Naive thymus-derived CD4-positive, alpha-beta T cell (primary cell): ENCODE data around the gene KDM4B. TPM values are rescaled to one million over a fixed set of nuclear protein-coding genes. Genes with fewer than 3 reads are reported as not detected.

Experiments
- ATAC-seq: fragments of 150-1000 bp; cut with Tn5 transposase; 2 replicates; pipeline ENCODE4 v1.10.0; 2021; ENCODE audit warnings: mild to moderate bottlenecking, moderate library complexity
- CTCF ChIA-PET: fragments of 350-600 bp; sonication (Branson Sonifier 250); formaldehyde crosslinking; loops from one replicate; lab custom pipeline; 2021; ENCODE audit warnings: antibody characterized with exemption; lab: Charles Lee
- POLR2A ChIA-PET: fragments of 350-600 bp; sonication (Branson Sonifier 250); formaldehyde crosslinking; loops from one replicate; lab custom pipeline; 2021; ENCODE audit warnings: antibody characterized with exemption, inconsistent platforms; lab: Charles Lee
- DNase-seq, 9 donors: peaks; one replicate each; pipeline versions ENCODE4 v3.0.0 to v3.0.0-alpha.2; 2020 to 2022; ENCODE audit warnings: mixed read lengths in 1 of 9
- H3K27ac ChIP-seq: one replicate; pipeline ENCODE4 v1.7.0; 2013; ENCODE audit warnings: mild to moderate bottlenecking, low read depth, low read length, moderate library complexity
- H3K27me3 ChIP-seq, 2 donors: one replicate each; pipeline ENCODE4 v1.7.0; 2013; ENCODE audit warnings: low read length in 2 of 2, mild to moderate bottlenecking in 2 of 2, moderate library complexity in 2 of 2; ENCODE audit not compliant: control insufficient read depth in 2 of 2, insufficient read depth in 2 of 2
- H3K36me3 ChIP-seq, 3 experiments: 1 replicate in 2 of 3; 2 replicates in 1 of 3; pipeline ENCODE4 v1.7.0; 2013; ENCODE audit warnings: low read length in 3 of 3, mild to moderate bottlenecking in 3 of 3, moderate library complexity in 1 of 3; ENCODE audit not compliant: insufficient read depth in 3 of 3, control insufficient read depth in 2 of 3
- H3K4me1 ChIP-seq, 2 donors: one replicate each; pipeline ENCODE4 v1.7.0; 2013; ENCODE audit warnings: low read length in 2 of 2, mild to moderate bottlenecking in 2 of 2, moderate library complexity in 1 of 2; ENCODE audit not compliant: control insufficient read depth in 2 of 2, insufficient read depth in 2 of 2
- H3K4me3 ChIP-seq: 2 replicates; pipeline ENCODE4 v1.7.0; 2013; ENCODE audit warnings: mild to moderate bottlenecking, low read length
- H3K9me3 ChIP-seq, 3 experiments: 1 replicate in 2 of 3; 2 replicates in 1 of 3; pipeline ENCODE4 v1.7.0; 2013; ENCODE audit warnings: low read length in 3 of 3; ENCODE audit not compliant: control insufficient read depth in 2 of 3
- H3K27ac Mint-ChIP-seq, 9 donors: one replicate each; pipeline ENCODE4 v1.8.0; 2020 to 2022; ENCODE audit warnings: mixed read lengths in 9 of 9, mild to moderate bottlenecking in 8 of 9, moderate library complexity in 5 of 9, inconsistent platforms in 2 of 9
- H3K27me3 Mint-ChIP-seq, 5 donors: one replicate each; pipeline ENCODE4 v1.8.0; 2021 to 2022; ENCODE audit warnings: mixed read lengths in 5 of 5, mild to moderate bottlenecking in 1 of 5
- H3K36me3 Mint-ChIP-seq, 5 donors: one replicate each; pipeline ENCODE4 v1.8.0; 2020 to 2022; ENCODE audit warnings: mixed read lengths in 5 of 5, mild to moderate bottlenecking in 3 of 5, inconsistent platforms in 1 of 5
- H3K4me1 Mint-ChIP-seq, 7 donors: one replicate each; pipeline ENCODE4 v1.8.0; 2020 to 2022; ENCODE audit warnings: mixed read lengths in 7 of 7, mild to moderate bottlenecking in 3 of 7, inconsistent platforms in 1 of 7
- H3K4me3 Mint-ChIP-seq, 10 donors: one replicate each; pipeline ENCODE4 v1.8.0; 2020 to 2022; ENCODE audit warnings: mild to moderate bottlenecking in 10 of 10, mixed read lengths in 10 of 10, moderate library complexity in 6 of 10, inconsistent platforms in 2 of 10
- H3K9me3 Mint-ChIP-seq, 11 donors: one replicate each; pipeline ENCODE4 v1.8.0; 2020 to 2022; ENCODE audit warnings: mixed read lengths in 11 of 11, mild to moderate bottlenecking in 4 of 11, inconsistent platforms in 1 of 11, moderate library complexity in 1 of 11
- intact Hi-C, 2 donors: fragments of 100-400 bp; cut with micrococcal nuclease; formaldehyde crosslinking; loops; one replicate each; pipeline ENCODE4 v1.15.1; 2023
- polyA plus RNA-seq, 2 donors: library from polyadenylated mRNA; unstranded; fragments of 300-500 nt; fragmentation: Illumina TruSeq; gene quantifications; one replicate each; pipeline ENCODE4 v1.2.3, GENCODE V29; 2021
- total RNA-seq, 6 experiments: library from RNA in 5 of 6; stranded (reverse) in 5 of 6; gene quantifications; 1 replicate in 5 of 6; 2 replicates in 1 of 6; pipeline ENCODE4 v1.2.3 and lab custom pipeline; 2021 to 2026

KDM4B gene
- total and polyA plus RNA-seq, 7 experiments from 2014 or later: 8.1 to 78.0 (median 46.7) TPM

DNA sequence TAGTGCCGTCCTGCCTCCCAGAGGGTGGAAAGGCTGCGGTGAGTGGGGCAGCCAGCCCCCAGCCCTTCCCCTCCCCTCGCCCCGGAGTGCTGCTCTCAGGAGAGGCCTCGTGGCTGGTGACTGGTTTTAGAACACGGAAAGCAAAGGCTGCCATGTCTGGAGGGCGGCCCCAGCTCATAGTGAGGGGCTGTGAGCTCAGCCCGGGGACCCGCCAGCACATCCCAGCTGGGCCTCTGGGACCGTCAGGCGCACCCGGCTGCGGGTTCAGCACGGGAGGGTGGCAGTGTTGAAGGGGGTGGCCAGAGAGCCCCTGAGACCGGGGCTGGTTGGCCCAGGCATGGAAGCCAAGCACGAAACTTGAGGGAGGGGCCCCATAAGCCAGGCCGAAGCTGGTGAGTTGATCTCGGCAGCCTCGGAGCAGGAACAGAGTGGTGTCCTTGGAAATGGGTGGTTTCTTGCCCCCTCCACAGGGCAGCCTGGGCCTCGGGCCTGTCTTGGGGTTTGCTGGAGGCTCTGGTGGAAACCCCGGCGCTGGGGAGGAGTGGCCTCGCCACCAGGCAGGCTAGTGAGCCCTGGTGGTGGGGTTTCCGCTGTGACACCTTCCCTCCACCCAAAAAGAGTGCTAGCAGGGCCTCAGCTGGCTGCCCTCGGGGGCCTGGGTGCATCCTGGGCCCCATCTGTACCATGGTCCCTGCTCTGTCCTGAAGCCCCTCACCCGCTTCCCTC is 157.7 kb downstream of the KDM4B start:
- H3K27ac Mint-ChIP-seq: no peak overlapping the region
- peaks cover 0 to 26% of the 10 kb centered on the region in 2 donors for H3K4me1 ChIP-seq
- ChIA-PET CTCF (no interaction called here), POLR2A (no interaction called here)
- H3K36me3 ChIP-seq: peaks cover 0 to 21% (median 0%) of the 10 kb centered on the region in 3 experiments
- H3K4me1 Mint-ChIP-seq: peaks cover 4 to 45% (median 25%) of the 10 kb centered on the region in 7 donors
- H3K9me3 Mint-ChIP-seq: peaks cover 0 to 3% (median 0%) of the 10 kb centered on the region in 11 donors
- H3K9me3 ChIP-seq: no peaks in the 10 kb centered on the region
- ATAC-seq (no peak), DNase-seq (no peak)
- no peak overlapping the region for H3K4me3 ChIP-seq
- H3K27me3 ChIP-seq: no peaks in the 10 kb centered on the region
- H3K4me3 Mint-ChIP-seq: no peak overlapping the region
- H3K27ac ChIP-seq: no peak overlapping the region
- peaks cover 0 to 11% (median 6%) of the 10 kb centered on the region in 5 donors for H3K36me3 Mint-ChIP-seq
- no peaks in the 10 kb centered on the region for H3K27me3 Mint-ChIP-seq
- intact Hi-C loops: no loop called here

DNA sequence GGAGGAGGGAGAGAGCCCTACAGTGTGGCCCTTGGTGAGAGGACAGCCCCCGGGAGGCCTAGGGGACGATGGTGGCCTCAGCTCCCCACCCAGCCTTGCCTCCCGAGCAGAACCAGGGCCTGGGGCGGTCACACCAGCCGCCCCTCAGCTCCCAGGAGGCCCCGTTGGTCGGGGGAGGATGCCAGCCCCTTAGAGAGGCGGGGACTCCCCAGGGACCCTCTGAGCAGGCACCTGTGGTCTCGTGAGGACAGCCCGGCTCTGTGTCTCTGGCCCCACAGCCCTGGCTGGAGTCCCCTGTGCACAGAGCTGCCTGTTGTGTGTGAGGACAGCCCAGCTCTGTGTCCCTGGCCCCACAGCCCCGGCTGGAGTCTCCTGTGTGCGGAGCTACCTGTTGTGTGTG is 158.8 kb downstream of the KDM4B start:
- ChIA-PET CTCF (no interaction called here), POLR2A (no interaction called here)
- H3K27ac Mint-ChIP-seq: peak overlapping the region in 1 of 9 donors; percentile 79

DNA sequence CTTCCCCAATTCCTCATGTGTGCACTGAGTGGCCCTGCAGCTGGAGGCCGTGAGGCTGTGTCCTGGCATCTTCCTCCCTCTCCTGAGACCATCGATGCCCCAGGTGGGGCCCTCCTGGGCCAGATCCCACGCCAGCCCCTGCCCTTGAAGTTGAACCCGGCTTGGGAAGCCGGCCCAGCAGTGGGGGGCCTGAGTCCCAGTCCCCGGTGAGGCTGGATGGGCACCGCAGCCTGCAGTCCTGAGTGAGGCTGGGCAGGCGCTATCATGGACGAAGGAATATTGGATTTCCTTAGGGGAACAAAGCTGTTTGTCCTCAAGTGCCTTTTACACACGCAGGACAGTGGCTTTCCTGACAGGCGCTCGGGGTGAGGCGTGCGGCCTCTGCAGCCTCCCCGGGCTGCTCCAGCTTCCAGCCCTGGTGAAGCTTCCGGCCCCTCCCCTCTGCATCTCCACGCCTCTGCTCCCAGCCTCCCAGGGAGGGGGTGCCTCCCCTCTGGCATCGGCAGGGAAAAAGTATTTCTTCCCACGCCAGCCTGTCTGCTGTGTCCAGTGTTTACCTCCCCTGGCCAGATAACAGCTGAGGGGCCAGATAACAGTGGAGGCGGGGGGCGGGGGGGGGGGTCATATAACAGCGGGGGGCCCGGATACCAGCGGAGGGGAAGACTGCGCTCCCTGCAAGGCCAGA is 159.5 kb downstream of the KDM4B start:
- Histone ChIP-seq H3K4me1 (peaks cover 0 to 32% of the 10 kb centered on the region in 2 donors), H3K27me3 (no peaks in the 10 kb centered on the region), H3K4me3 (no peak overlapping the region), H3K27ac (no peak overlapping the region), H3K36me3 (peaks cover 0 to 9% (median 0%) of the 10 kb centered on the region in 3 experiments), H3K9me3 (no peaks in the 10 kb centered on the region)
- no peaks in the 10 kb centered on the region for H3K27me3 Mint-ChIP-seq
- CTCF ChIA-PET: no interaction called here
- H3K4me1 Mint-ChIP-seq: peaks cover 4 to 44% (median 24%) of the 10 kb centered on the region in 7 donors
- H3K36me3 Mint-ChIP-seq: peaks cover 0 to 3% (median 0%) of the 10 kb centered on the region in 5 donors
- peak overlapping the region in 1 of 10 donors; percentile 25 for H3K4me3 Mint-ChIP-seq
- DNase-seq (no peak), ATAC-seq (no peak)
- POLR2A ChIA-PET: no interaction called here
- H3K27ac Mint-ChIP-seq: peak overlapping the region in 1 of 9 donors; percentile 54
- intact Hi-C loops: no loop called here
- no peaks in the 10 kb centered on the region for H3K9me3 Mint-ChIP-seq

More for the DNA sequence above, 158.8 kb downstream of the KDM4B start:
- DNase-seq (no peak), ATAC-seq (no peak)
- Mint-ChIP-seq H3K27me3 (no peaks in the 10 kb centered on the region), H3K36me3 (peaks cover 0 to 5% (median 0%) of the 10 kb centered on the region in 5 donors), H3K9me3 (no peaks in the 10 kb centered on the region), H3K4me3 (peak overlapping the region in 1 of 10 donors; percentile 25), H3K4me1 (peaks cover 4 to 44% (median 25%) of the 10 kb centered on the region in 7 donors)
- H3K4me3 ChIP-seq: no peak overlapping the region
- peaks cover 0 to 10% (median 0%) of the 10 kb centered on the region in 3 experiments for H3K36me3 ChIP-seq
- H3K4me1 ChIP-seq: peaks cover 0 to 32% of the 10 kb centered on the region in 2 donors
- intact Hi-C loops: no loop called here
- no peaks in the 10 kb centered on the region for H3K27me3 ChIP-seq
- no peak overlapping the region for H3K27ac ChIP-seq
- no peaks in the 10 kb centered on the region for H3K9me3 ChIP-seq

DNA sequence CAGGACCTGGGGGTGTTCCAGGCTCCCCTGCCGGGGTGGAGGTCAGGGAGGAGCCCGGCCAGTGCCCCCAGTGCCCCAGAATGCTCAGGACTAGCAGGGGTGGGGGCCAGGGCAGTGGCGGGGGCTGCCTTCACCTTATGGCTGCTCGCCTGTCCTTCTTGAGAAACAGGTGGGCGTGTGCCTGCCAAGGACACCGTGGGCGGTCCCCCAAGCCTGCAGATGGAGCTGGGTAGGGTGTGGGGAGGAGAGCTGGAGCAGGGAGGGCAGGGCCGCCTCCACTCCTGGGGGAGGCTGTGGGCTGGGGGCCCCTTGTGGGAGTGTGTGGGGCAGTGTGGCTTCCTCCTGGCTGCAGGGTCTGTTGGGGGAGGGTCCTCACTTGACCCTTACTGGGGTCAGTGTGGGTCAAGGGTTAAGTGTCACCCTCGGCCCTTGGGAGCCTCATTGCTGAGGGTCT is 160.1 kb downstream of the KDM4B start:
- Mint-ChIP-seq H3K4me3 (peak overlapping the region in 1 of 10 donors; percentile 6), H3K27ac (peak overlapping the region in 1 of 9 donors; percentile 44), H3K36me3 (peaks cover 0 to 4% (median 0%) of the 10 kb centered on the region in 5 donors), H3K27me3 (no peaks in the 10 kb centered on the region), H3K9me3 (no peaks in the 10 kb centered on the region), H3K4me1 (peaks cover 4 to 44% (median 22%) of the 10 kb centered on the region in 7 donors)
- H3K27me3 ChIP-seq: no peaks in the 10 kb centered on the region
- H3K4me1 ChIP-seq: peaks cover 0 to 32% of the 10 kb centered on the region in 2 donors
- ChIA-PET POLR2A (no interaction called here), CTCF (no interaction called here)
- H3K36me3 ChIP-seq: peaks cover 0 to 11% (median 0%) of the 10 kb centered on the region in 3 experiments
- ATAC-seq (no peak), DNase-seq (no peak)
- H3K27ac ChIP-seq: no peak overlapping the region
- no peak overlapping the region for H3K4me3 ChIP-seq
- no peaks in the 10 kb centered on the region for H3K9me3 ChIP-seq
- intact Hi-C loops: no loop called here

DNA sequence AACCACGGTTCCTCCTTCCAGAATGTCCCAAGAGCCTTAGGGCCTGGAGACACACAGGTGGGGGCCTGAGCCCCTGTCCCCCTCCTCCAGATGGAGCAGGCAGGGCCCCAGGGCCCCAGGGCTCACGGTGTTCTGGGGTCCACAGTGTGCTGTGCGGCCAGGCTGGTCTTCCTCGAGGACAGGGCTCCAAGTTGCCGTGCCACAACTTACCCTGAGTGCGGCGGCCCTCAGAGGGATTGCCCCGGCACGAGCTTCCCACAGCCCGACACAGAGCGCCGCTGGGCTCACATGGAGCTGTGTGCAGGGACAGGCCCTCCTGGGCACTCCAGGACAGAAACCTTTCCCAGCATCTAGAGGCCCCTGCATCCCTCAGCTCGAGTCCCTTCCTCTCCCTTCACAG is 160.8 kb downstream of the KDM4B start:
- ChIA-PET CTCF (no interaction called here), POLR2A (no interaction called here)
- Mint-ChIP-seq H3K36me3 (peaks cover 0 to 9% (median 0%) of the 10 kb centered on the region in 5 donors), H3K27me3 (no peaks in the 10 kb centered on the region), H3K4me1 (peaks cover 4 to 42% (median 22%) of the 10 kb centered on the region in 7 donors), H3K4me3 (peak overlapping the region in 9 of 10 donors; percentile 53 to 90 (median 77)), H3K27ac (peak overlapping the region in 7 of 9 donors; percentile 85 to 97 (median 93)), H3K9me3 (no peaks in the 10 kb centered on the region)
- Histone ChIP-seq H3K27me3 (no peaks in the 10 kb centered on the region), H3K9me3 (no peaks in the 10 kb centered on the region), H3K4me3 (no peak overlapping the region), H3K4me1 (peaks cover 0 to 32% of the 10 kb centered on the region in 2 donors), H3K27ac (peak overlapping the region; percentile 84), H3K36me3 (peaks cover 0 to 18% (median 0%) of the 10 kb centered on the region in 3 experiments)
- intact Hi-C loops: no loop called here
- ATAC-seq (no peak), DNase-seq (no peak)

DNA sequence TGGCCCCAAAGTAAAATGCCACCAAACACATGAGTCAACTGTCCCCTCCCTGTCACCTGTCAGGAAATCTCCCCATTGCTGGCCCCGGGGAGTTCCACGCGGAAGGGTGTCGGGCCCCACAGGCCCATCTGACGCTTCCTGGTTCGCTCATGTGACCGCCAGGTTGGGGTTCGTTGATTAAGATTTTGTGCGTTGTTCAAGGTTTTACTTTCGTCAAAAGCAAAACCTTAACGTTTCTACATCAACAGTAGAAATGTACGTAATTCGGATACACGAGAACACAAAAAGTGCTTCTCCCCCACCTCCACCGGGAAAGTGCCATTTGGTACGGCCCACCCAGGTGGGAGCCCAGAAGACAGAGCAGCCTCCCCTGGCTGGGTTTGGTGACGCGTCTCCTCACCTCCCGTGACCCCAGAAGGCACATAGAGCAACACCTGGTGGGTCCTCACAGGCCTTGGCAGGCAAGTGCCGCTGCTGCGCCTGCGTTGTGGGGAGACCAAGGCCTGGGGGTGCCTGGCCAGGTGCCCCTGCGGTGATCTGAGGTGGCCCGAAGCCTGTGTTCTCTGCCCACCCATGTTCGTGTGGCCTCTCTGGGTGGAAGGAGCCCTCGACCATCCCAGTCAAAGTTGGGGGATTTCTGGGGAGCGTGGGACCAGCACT is 161.6 kb downstream of the KDM4B start:
- H3K27ac ChIP-seq: peak overlapping the region; percentile 92
- H3K27me3 ChIP-seq: no peaks in the 10 kb centered on the region
- H3K9me3 ChIP-seq: no peaks in the 10 kb centered on the region
- peaks cover 0 to 26% (median 0%) of the 10 kb centered on the region in 3 experiments for H3K36me3 ChIP-seq
- peaks cover 0 to 32% of the 10 kb centered on the region in 2 donors for H3K4me1 ChIP-seq
- intact Hi-C loops: no loop called here
- no peak overlapping the region for H3K4me3 ChIP-seq
- H3K9me3 Mint-ChIP-seq: no peaks in the 10 kb centered on the region
- ChIA-PET POLR2A (no interaction called here), CTCF (no interaction called here)
- H3K27ac Mint-ChIP-seq: peak overlapping the region; percentile 46 to 97 (median 92)
- H3K27me3 Mint-ChIP-seq: no peaks in the 10 kb centered on the region
- peak overlapping the region in 9 of 10 donors; percentile 53 to 90 (median 77) for H3K4me3 Mint-ChIP-seq
- peaks cover 4 to 35% (median 22%) of the 10 kb centered on the region in 7 donors for H3K4me1 Mint-ChIP-seq
- ATAC-seq: peak; percentile 87
- DNase-seq: peak in 8 of 9 donors; percentile 43 to 89 (median 82)
- peaks cover 0 to 10% (median 0%) of the 10 kb centered on the region in 5 donors for H3K36me3 Mint-ChIP-seq
